GM21717 (cell line): ENCODE data around the gene RAD51B.
"Not testable (repeated sequence)": the region's sequence is repeated elsewhere in the genome, so short reads cannot be mapped to it uniquely, and the experiment has no call there.

Experiments
- ATAC-seq: cut with Tn5 transposase; IDR thresholded peaks from one replicate; pipeline ENCODE4 v1.9.1; 2021; ENCODE audit warnings: mild to moderate bottlenecking, moderate library complexity; ENCODE audit not compliant: unreplicated experiment

Gene RAD51B

DNA sequence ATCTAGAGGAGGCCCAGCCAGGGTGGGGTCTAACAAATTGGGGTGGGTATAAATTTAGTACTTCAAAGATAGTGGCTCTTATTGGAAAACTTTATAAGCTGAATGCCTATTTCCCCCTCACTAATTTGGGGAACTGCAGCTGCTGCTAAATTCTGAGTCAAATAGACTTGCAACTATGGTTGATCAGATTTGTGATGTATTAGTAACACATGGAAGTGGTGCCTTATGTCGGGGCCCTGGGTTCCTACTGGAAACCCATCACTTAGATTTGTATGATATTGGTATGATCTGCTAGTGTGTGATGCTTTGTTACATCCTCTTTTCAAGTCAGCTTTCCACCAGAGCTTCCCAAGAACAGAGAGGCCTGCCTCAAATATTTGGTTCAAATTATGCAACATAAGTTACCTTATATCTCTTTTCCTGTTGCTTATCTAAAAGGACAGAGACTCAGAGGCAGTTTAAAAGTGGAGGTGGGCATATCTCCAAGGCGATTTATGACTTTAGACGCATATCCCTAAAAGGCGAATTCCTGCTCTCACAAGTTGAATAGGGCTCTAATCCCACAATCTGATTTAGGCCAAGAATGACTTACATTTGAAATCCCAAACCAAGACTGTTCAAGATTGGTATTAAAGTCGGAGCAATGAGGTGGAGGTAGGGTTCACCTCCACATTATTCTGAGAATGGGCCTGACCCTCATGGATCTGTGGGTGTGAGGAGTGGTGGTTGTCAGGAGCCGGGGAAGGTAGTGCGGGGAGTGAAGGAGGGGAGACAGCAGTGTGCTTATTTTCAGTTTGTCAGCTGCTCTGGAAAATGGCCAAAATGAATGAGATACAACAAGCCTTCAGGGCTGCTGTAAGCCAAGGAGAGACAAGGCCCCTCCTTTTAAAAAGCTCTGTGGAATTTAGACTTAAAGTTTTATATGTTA lies 425.8 kb downstream of the RAD51B start:
- ATAC-seq = no peak

DNA sequence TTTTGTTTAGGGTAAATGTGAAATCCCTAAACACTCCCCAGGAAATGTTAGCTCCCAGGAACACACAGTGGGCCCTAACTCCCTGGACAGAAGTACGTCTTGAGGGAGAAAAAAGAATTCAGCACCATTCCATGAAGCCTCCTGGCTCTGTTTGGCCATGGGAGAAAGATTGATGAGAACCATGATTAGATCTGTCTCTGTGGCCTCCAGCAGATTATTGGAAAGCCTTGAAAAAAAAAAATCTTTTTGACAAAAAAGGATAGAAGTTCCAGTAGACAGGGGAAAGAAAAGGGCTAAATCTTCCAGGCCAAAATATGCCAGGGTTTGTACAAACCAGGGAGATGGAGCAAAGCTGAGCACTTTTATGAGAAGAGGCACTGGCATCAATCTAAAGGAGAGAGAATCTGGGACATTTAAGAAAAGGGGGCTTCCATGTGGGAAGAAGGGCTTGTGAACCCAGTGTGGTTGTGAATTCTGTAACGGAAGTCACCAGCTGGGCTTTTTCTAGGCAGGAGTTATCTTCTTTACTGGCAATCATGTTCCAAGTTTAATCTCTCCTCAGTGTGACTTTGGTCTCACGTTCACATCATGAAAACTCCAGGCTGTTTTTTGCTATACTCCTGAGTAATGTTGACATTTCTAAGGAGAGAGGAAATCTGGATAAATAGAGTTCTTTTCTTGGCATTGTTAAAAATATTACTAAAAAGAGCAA lies 426.7 kb downstream of the RAD51B start:
- no peak for ATAC-seq

DNA sequence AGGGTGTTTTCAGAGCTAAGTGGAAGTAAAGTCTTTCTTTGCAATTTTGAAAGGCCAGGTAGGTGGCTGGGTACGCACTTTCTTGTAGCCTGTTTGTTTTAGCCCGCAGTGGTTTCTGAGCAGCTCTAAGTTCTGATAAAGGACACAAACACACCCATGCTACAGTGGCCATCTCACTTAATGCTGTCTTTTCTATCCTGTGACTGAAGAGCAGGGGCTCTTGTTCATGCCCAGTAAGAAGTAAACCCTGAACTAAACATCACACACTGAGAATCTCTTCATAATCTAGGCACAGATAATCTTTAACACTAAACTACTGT lies 427.2 kb downstream of the RAD51B start:
- ATAC-seq = no peak

DNA sequence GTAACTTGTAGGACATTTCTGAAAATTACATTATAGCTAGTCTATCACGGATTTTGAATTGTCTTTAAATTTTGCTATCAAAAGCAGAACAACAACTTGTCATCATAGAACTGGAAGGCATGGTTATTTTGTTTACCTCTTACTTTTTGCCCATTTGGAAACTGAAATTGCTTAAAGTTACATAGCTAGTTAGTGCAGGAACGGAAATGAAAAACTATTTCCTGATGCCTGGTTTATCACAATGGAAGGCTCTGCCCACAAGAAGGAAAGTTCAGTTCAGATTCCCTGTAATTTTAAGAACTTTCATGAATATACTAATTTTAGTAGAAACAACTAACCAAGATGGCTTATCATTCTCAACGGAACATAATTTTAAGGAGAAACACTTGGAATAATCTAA lies 427.7 kb downstream of the RAD51B start:
- no peak for ATAC-seq

DNA sequence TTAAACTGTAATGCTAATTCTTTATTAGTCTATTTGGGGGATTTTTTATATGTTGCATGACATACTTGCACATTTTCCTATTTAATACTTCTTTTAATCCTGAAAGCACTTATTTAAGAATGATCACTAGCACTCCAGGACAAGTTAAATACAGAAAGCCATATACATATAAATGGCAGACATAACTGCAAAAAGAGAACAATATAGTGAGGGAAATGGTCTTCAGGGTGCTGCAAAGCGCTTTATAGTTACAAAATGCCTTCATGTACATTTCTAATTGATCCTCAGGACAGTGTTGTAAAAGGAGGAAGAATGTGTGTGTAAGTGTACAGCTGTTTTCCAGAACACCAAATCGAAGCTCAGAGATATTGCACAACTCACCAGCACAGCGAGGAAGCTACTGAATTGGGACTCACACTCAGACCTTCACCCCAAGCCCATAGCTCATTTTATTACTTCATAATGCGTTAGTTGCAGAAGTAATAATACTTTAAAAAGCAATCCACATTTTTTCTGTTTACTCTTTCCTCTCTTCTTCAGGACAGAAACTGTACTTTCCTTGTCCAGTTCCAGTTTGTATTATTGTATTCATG lies 428.2 kb downstream of the RAD51B start:
- ATAC-seq = no peak

DNA sequence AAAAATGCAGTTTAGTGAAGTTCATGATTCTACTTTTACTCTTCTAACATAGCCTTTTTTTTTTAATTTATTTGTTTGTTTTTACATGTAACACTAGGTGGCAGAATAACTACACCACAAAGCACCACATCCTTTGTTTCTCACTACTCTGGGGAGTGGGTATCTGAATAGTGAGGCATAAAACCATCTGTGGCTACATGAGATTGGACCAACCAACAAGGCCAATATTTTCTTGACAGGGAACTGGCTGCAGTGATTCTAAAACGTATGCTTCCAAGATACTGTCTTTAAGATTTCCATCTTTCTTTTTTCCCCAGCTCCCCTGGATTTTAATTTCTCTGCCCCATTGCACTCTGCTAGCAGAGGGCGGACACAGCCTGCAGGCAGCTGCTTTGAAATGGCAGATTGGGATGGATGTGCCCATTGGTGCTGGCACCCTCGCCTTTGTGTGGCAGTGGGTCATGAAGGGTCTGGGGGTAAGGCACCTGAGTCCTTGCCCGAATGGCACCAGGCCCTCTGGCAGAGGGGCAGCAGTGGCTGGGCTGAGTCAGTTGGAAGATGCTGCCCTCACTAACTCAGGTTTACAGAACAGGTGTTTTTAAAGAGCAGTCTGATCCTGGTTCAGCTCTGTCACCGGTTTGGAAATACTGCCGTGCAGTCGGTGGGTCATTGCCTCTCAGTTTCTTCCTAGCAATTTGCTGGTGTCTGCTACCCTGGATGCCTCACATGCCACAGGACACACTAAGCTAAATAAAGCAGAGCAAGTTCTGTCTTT lies 429.1 kb downstream of the RAD51B start:
- no peak for ATAC-seq

DNA sequence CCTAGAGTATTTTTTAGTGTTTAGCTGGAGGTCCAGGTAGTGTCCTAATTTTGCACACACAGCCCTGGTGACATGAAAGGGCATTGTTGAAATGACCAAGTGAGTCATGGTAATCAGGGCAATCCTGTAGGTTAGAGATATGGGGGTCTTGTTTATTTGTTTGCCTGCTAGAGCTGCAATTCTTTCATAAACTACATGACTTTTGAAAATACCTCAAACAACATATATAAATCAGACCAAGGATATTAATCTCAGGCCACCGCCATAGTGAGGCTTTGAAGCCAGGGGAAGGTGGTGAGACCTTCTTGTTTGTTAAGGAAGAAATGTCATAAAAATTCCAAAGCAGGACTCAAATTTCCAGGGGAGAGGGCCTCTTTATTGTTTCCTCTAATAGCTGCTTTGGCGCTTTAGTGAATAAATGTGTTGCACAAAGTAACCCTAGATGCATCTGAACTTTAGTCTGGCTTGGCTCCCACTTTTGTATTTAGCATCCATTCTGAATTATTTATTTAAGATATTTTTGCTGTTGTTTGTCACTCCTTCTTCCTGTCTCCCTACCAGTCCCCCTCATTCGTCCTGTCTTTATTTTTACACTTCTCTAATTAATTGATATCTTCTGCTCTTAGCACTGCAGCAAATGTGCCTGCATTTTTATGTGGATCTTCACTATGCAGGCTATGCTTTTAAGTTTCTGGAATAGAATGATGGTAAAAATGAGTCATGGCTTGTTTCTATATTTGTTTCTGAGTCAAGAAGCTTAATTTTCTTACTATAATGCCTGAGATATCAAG lies 430.3 kb downstream of the RAD51B start:
- ATAC-seq = no peak

DNA sequence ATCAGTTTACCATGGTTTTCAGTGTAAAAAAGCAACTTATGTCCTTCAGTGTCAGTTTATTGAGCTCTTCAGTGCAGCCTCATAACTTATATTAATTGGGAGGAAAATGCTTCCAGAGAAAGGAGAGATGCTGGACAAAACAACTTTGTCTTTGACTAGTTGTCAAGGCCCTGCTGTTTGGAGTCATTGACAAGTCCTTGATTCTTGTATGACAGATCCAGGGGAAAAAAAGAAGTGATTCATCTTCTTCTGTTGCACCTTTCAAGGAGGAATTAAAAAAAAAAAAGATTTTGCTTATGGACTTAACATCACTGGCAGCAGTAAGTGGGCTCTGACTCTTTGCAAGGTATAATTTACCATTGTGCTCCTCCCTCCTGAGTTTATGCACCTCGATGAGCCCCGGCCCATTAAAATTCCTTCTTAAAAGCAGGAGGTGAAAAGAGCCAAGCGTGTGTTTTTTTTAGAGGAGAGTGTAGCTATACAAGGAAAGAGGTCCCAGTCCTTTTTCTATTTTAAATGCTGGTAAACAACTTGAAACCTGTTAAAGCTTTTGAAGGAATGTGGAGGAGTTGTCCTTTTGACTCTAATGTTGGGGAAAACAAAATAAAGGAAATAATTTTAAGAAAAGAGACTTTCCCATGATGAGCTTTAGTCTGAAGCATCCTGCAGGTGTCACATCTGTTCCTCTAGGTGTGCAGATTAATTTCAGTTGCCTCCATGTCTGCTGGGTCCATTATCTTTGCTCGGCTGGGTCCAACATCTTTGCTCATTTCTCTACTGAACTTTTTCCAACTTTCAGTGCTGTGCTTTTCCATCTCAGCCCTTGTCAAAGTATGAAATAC lies 431.6 kb downstream of the RAD51B start:
- ATAC-seq = no peak

DNA sequence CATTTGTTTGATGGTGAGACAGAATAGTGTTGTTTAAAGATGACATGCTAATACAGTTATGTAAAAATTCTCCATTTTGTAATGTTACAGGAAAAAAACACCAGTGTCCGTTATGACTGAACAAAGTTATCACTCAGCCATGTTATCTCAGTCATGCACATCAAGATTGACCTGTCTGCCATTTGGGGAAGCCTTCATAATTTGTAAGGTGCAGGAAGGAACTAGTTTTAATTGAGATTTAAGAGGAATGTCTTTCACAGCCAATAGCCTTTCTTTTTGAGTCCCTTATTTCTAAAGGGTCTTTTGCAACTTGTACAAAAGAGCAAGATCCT lies 432.2 kb downstream of the RAD51B start:
- ATAC-seq = no peak

DNA sequence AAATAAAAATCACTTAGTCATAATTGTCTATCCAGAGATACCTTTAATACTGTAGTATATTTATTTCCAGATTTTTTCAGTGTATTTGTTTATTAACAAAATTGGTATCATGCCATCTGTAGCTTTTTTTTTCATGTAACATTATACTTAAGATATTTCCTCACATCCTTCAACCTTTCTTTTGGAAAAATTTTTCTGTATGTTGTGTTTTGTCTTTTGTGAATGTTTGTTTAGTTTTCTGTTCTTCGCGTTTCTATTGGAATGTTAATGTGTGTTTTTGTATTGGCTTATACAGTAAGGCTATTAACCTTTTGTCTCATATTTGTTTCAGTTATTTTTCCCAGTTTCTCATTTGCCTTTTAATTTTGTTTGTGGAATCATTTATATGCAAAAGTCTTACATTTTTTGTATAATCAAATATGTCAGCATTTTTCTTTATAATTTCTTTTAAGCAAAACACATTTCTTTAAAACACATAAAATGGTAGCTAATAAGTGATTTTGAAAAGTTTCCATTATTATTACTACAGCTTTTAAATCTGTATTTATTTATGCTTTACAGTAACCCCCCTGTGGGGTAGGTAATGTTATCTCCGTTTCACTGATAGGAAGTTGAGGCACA lies 433.7 kb downstream of the RAD51B start:
- no peak for ATAC-seq

DNA sequence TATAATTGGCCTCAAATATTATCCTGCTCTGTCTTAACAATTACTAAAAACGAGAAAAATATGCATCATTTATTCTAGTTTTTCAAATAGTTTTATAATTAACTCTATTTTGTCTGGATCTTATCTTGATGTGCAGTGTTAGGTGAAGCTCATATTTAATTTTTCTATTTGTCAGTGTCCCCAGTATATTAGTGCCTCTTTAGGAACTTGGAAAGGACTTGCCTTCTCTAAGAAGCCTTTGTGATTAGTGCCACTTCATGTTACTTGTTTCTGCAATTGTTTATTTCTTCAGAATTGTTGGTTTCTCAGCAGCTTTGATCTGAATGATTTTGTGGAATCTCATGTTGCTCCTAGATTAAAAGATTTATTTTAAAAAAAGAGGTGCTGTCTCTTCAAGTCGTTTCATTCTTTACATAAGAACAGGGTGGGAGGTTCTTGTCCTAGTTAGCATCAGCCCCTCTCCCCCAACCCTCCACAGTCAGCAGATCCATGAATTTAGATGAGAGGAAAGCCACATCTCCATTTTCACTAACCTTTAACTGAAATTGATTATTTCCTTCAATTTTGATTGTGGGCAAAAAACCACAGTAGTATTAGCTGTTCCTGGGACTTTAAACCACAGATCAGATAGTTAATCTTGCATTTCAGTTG lies 434.4 kb downstream of the RAD51B start:
- ATAC-seq = no peak

DNA sequence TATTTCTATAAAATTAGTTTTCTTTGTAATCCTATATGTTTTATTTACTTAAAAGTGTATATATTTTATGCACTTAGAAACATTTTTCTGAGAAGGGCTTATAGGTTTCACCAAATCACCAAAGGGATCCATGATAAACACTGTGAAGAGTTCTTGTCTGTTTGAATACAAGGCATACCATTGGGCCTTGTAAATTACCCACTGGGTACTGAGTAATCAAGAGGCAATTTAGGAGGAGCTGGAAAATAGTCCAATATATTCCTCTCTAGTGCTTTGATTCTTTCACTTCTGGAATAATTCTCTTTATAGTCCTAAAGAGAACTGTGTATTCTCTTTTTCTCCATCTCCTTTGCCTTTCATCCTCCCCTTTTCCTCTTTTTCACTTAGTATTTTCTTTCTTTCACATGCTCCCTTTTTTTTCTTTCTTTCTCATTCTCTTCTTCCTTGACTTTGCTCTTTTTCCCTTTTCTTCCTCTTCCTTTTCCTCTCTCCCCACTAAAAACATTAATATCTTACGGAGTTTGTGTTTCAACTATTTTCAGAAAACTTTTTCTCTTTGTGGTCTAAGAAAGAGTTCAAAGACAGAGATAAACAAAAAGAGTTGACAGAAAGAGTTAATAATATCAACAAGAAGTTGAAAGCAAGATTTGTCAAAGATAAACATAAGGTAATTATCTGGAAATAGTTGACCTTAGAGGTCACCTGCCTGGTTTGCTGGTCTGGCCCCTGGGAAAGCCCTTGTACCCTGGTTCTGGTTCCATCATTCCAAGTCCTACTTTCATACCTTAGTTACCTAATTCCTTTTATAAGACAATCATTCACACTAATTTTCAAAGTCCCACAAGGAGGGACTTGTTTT lies 435.3 kb downstream of the RAD51B start:
- no peak for ATAC-seq

DNA sequence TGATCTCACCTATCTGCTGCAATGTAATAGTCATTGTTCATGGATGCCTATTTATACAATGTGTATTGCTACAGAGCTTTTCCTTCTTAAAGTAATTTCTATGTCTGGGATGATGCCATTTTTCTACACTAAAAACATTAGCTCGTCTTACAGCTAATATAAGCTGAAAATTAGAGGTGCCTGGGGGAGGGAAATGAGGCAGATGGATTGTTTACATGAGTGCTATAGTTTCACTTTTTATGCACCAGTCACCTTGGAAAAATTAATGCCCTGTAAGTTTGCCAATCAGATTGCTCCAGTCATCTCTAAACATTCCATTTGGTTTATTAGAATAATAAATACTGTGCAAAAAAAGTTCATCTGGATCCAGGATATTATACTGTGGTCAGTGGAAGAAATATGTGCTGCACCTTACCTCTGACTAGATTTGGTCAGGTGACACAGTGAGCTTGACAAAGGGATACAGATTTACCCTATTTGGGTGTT lies 436.2 kb downstream of the RAD51B start:
- no peak for ATAC-seq

DNA sequence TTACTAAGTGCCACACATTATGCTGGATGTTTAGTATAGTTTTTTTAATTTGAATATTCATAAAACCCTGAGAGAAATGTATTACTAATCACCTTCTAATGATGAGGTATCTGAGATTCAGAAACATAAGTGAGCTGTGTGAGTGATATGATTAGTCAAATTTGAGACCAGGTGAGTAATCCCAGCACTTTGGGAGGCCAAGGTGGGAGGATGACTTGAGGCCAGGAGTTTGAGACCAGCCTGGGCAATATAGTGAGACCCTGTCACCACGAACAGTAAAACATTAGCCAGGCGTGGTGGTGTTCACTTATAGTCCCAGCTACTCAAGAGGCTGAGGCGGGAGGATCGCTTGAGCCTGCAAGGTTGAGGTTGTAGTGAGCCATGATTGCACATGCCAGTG lies 438.4 kb downstream of the RAD51B start:
- no peak for ATAC-seq

DNA sequence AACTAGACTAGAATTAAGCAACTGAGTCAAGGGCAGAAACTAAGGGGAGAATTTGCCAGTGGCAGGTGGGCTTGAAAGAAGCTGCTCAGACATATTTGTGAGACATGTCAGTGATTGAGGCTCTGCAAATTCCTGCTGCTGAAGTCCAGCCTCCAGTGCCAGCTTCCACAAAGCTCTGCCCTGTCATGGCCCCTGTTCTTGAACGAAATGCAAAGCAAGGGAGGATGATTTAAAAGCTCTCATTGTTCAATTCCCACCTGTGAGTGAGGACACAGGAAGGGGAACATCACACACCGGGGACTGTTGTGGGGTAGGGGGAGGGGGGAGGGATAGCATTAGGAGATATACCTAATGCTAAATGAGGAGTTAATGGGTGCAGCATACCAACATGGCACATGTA lies 439.4 kb downstream of the RAD51B start:
- ATAC-seq = not testable (repeated sequence)

DNA sequence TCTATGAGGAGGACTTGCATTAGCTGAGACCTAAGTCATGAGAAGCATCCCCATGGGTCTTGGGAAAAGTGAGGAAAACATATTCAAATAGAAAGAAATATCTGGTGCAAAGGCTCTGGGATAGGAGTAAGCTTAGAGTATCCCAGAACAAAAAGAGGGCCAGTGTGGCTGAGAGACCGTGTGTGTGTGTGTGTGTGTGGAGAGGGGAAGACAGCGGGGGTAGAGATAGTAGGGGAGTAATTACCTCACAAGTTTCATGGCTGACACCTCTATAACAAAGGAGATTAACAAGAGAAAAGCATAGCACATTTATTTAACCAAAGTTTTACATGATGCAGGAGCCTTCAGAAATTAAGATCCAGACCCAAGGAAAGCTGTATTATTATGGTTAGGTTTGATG lies 440.5 kb downstream of the RAD51B start:
- ATAC-seq = no peak

DNA sequence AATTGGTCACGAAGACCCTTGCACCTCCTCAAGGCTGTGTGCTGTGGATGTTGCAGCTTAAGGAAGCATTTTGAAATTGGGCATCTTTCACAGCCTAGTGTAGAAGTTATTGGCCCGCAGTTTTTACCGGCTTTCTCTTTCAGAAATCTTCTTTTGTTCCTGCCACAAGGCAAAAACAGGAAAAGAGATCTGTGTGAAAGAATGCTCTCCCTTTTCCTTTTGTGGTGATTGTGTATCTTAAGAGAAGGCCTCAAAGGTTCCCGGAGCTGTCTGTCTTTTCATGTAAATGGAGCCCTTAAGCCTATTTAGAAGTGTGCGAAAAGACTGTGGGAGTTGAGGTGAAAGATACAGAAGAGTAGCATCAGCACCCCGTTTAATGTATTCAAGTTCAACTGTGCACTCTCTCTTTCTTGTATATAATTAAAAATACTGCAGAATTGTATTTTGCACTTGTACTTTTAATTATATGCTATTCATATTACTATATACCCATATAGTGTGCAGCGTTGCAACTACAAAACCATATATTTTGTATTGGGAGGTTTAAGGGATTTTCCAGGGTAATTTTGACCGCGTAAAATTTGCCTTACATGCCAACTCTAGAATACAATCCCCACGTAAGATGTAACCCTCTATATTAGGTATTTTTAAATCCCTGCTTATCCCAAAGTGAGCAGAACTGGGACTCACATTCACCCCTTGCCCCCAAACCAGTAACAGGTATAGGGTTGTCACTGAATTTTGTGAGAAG lies 441.7 kb downstream of the RAD51B start:
- ATAC-seq = no peak
